Ascending aorta (tissue), 2 donors: ENCODE measurements around the gene PPP1R2C. TPM values are rescaled to one million over a fixed set of nuclear protein-coding genes. Genes with fewer than 3 reads are reported as not detected.

ENCODE experiments used
- DNase-seq, 2 donors: peaks; one replicate each; pipeline ENCODE4 v3.0.0-alpha.2; 2019; ENCODE audit warnings: low spot score in 2 of 2
- H3K27ac ChIP-seq, 2 donors: fragments of 200-600 bp; sonication (generic); one replicate each; pipeline ENCODE4 v1.5.1; 2016 to 2017; ENCODE audit warnings: mild to moderate bottlenecking in 1 of 2
- H3K27me3 ChIP-seq: fragments of 200-600 bp; sonication (generic); one replicate; pipeline ENCODE4 v1.5.1; 2017
- H3K36me3 ChIP-seq, 2 donors: fragments of 200-600 bp; sonication (generic); one replicate each; pipeline ENCODE4 v1.5.1; 2016
- H3K4me1 ChIP-seq, 2 donors: fragments of 200-600 bp; sonication (generic); one replicate each; pipeline ENCODE4 v1.5.1; 2016 to 2017; ENCODE audit warnings: mild to moderate bottlenecking in 1 of 2
- H3K4me3 ChIP-seq, 2 donors: fragments of 200-600 bp; sonication (generic); one replicate each; pipeline ENCODE4 v1.5.1; 2016 to 2017; ENCODE audit warnings: mild to moderate bottlenecking in 1 of 2
- H3K9me3 ChIP-seq, 2 donors: fragments of 200-600 bp; sonication (generic); one replicate each; pipeline ENCODE4 v1.5.1; 2016
- intact Hi-C: fragments of 100-400 bp; cut with DNase I; formaldehyde crosslinking; loops from one replicate; pipeline ENCODE4 v1.15.1; 2023
- total RNA-seq: library from RNA; depleted of rRNA; stranded (reverse); fragments of >200 nt; gene quantifications from one replicate; pipeline ENCODE4 v1.1.0, GENCODE V29; 2016
- TF ChIP-seq, protein P1 (sequence below), 3 experiments: fragments of 200-600 bp in 2 of 3; fragments of 450-650 bp in 1 of 3; sonication (generic) in 2 of 3; IDR thresholded peaks; one replicate each; pipeline ENCODE4 v1.5.1; 2016 to 2019; ENCODE audit warnings: antibody characterized with exemption in 3 of 3, mild to moderate bottlenecking in 1 of 3, moderate library complexity in 1 of 3

Gene PPP1R2C
- total RNA-seq, 1 donor from 2014 or later: not detected

GRCh38 chrX:42797651-42798269 is 19.8 kb upstream of the PPP1R2C start:
- H3K4me3 ChIP-seq: no peak overlapping the region
- no peaks in the 10 kb centered on the region for H3K36me3 ChIP-seq
- no peaks in the 10 kb centered on the region for H3K27me3 ChIP-seq
- TF ChIP-seq, protein P1, sequence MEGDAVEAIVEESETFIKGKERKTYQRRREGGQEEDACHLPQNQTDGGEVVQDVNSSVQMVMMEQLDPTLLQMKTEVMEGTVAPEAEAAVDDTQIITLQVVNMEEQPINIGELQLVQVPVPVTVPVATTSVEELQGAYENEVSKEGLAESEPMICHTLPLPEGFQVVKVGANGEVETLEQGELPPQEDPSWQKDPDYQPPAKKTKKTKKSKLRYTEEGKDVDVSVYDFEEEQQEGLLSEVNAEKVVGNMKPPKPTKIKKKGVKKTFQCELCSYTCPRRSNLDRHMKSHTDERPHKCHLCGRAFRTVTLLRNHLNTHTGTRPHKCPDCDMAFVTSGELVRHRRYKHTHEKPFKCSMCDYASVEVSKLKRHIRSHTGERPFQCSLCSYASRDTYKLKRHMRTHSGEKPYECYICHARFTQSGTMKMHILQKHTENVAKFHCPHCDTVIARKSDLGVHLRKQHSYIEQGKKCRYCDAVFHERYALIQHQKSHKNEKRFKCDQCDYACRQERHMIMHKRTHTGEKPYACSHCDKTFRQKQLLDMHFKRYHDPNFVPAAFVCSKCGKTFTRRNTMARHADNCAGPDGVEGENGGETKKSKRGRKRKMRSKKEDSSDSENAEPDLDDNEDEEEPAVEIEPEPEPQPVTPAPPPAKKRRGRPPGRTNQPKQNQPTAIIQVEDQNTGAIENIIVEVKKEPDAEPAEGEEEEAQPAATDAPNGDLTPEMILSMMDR (IDR thresholded peaks at IDR 0.05): no peak
- H3K9me3 ChIP-seq: no peaks in the 10 kb centered on the region
- H3K27ac ChIP-seq: no peak overlapping the region
- intact Hi-C loops: no loop called here
- H3K4me1 ChIP-seq: no peaks in the 10 kb centered on the region
- no peak for DNase-seq

- Histone ChIP-seq H3K4me3 (no peak overlapping the region), H3K36me3 (no peaks in the 10 kb centered on the region), H3K27me3 (no peaks in the 10 kb centered on the region), H3K4me1 (no peaks in the 10 kb centered on the region), H3K27ac (no peak overlapping the region), H3K9me3 (no peaks in the 10 kb centered on the region)
- intact Hi-C loops: no loop called here
- DNase-seq: no peak
- TF ChIP-seq, protein P1 (IDR thresholded peaks at IDR 0.05): no peak
These were observed 5.5 kb upstream of the PPP1R2C start for GRCh38 chrX:42783451-42783850.

DNA sequence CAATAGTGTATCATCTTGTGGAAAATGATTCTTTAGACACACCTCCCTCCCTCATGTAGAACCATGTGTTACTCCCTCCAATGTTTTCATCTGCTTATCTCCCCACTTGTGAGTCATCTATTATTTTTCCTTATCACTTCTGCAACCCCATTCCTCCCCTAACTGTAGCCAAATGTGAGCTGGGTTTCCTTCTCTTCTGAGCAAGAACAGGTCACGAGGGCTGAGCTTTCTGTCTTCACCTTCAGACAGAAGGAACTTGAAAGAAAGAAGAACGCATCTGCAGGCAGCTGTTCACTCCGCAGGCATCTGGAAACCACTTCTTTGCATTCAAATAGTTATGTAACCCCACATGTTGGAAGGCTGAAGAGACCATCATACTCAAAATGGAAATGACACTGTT is 1.8 kb downstream of the PPP1R2C start:
- Histone ChIP-seq H3K4me3 (no peak overlapping the region), H3K9me3 (no peaks in the 10 kb centered on the region), H3K27ac (no peak overlapping the region), H3K4me1 (no peaks in the 10 kb centered on the region), H3K27me3 (no peaks in the 10 kb centered on the region), H3K36me3 (no peaks in the 10 kb centered on the region)
- intact Hi-C loops: no loop called here
- no peak for DNase-seq
- TF ChIP-seq, protein P1 (IDR thresholded peaks at IDR 0.05): no peak

DNA sequence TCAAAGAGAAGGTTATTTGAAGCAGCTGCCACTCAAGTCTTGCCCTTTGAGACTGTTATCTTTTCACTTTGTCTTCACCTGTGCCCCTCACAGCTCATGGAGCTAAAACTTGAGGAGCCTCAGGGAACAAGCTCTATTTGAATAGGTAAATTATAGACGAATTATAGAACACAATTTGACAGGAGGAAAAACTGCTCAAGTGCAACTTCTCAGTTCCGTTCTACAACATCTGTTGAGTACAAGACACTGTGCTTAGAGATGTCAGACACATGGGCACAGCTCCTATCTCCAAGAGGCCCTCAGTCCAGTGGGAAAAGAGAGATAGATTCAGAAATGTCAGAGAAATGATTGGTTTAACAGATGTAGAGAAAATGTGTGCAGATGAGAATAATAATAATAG is 5.1 kb downstream of the PPP1R2C start:
- intact Hi-C loops: no loop called here
- no peak overlapping the region for H3K4me3 ChIP-seq
- H3K27ac ChIP-seq: no peak overlapping the region
- H3K36me3 ChIP-seq: no peaks in the 10 kb centered on the region
- no peak for DNase-seq
- TF ChIP-seq, protein P1 (IDR thresholded peaks at IDR 0.05): no peak
- no peaks in the 10 kb centered on the region for H3K27me3 ChIP-seq
- no peaks in the 10 kb centered on the region for H3K4me1 ChIP-seq
- H3K9me3 ChIP-seq: no peaks in the 10 kb centered on the region

DNA sequence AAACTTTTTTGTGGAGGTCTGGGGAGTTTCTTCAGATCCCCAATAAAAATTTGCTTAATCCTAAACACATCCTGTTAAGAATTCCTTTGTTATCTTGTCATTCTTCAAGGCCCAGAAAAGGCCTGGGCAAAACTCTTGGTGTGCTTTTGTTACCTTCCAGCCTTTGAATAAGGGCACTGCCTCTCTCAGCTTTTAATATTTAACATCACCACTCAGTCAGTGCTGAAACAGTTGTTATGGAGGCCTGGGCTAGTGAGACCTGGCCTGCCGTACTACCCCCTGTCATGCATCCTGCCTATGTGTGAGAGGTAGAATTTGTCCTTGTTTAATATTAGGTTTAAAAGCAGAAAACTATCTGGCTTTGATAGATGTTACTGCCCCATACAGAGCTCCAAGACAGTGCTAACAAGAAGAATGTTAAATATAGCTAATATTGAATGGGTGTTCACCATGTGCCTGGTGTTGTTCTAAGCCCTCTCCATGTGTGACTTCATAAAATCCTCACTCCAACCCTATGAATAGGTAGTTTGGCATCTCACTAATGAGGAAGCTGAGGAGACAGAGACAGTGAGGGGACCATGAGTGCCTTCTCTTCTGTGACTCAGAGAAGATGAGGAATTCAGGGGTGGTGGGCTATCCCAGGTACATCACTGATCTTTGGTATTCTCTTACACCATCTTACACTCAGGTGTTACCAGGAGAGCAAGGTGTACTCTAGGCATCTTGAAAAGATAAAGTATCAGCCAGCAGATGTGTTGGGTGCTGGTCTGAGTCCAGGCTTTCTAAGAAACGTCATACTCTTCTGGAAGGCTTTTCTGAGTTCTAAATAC is 6.2 kb downstream of the PPP1R2C start:
- intact Hi-C loops: no loop called here
- no peak overlapping the region for H3K27ac ChIP-seq
- H3K27me3 ChIP-seq: no peaks in the 10 kb centered on the region
- TF ChIP-seq, protein P1 (IDR thresholded peaks at IDR 0.05): no peak
- no peaks in the 10 kb centered on the region for H3K4me1 ChIP-seq
- DNase-seq: no peak
- H3K36me3 ChIP-seq: no peaks in the 10 kb centered on the region
- H3K4me3 ChIP-seq: no peak overlapping the region
- no peaks in the 10 kb centered on the region for H3K9me3 ChIP-seq
